Measurements from ENCODE around the gene RASL10B.

RASL10B gene

DNA sequence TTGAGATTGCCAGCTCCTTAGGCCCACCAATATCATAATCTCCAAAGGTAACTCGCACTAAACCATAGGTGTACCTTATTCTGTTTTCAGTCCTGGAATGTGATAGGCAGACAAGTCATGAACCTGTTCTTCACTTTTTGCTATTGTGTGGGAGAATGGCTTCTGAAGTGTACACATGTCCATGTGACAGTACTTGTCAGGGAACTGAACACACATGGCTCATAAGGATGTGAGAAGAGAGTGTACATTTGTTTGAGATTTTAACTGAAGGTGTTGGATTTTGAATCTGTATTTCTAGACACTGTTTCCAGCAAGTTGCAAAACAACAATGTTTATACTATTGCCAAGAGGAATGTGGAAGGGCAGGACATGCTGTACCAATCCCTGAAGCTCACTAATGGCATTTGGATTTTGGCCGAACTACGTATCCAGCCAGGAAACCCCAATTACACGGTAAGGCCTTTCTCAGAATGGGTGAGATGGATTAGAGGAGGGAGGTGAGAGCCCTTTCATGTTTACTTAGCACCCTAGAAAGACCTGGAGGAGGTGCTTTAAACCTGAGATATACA lies 14.5 kb upstream of the RASL10B start:
- no peak for DNase-seq (ENCODE audit: low read depth in 2 of 3, low spot score in 2 of 3)

DNA sequence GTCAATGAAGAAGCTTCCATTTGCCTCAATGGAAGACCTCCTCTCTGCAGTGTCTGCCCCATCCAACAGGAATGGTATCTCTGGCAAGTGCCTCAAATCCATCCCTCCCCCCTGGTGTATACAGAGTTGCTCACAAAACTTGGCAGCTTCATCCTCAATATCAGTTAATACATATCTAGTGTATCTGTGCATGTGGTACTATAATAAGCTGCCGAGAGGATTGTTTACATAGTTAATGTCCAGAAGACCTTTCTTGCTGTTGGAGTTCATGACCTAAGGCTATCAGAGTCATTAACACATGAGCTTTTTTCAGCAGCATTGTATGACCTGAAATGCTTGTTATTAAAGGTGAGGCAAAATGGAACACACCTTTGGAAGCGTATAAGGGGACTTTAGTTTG lies 14.0 kb upstream of the RASL10B start:
- DNase-seq (ENCODE audit: low read depth in 2 of 3, low spot score in 2 of 3), result no peak

DNA sequence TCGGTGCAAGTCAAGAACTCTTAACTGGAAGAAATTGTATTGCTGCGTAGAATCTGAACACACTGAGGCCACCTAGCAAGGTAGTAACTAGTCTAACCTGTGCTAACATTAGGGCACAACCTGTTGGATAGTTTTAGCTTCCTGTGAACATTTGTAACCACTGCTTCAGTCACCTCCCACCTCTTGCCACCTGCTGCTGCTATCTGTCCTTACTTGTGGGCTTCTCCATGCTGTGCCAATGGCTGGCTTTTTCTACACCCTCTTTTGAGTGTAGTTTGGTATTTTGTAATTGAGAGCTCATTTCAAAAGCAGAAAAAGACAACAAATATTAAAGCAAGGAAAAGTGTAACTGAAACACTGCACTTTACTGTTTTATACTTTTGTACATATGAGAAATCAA lies 7.7 kb upstream of the RASL10B start:
- DNase-seq (ENCODE audit: low read depth in 2 of 3, low spot score in 2 of 3), result no peak

DNA sequence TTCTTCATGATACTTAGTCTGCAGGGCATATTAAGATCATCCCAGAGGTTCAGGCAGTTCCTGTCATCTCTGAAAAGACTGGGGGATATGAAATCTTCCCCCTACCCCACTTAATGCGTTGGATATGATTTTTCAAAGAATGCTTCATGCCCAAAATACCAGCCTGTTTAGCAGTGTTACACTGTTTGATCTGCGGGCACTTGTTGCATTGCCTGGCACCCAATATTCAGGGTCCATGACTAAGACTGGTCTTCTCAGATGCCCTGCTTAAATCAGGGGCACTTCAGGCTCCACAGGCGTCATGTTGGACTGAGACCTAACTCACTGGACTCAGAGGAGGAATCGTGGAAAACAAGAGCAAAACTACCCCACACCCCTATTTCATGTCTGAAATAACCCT lies 6.4 kb upstream of the RASL10B start:
- DNase-seq (ENCODE audit: low read depth in 2 of 3, low spot score in 2 of 3), result no peak

DNA sequence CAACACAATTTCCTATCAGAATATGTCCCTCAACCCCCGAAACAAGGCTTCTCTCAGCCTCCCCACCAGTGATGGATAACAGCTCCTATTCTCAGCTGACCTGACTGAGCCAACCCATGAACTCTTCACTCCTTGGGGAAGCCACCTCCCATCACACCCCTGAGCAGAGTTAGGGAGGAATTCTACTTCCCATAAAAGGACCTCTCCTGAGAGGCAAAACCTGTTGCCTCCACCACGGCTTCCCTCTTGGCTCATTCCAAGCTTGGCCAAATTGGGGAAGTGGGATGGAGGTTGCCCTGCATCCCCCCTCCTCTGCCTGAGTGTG lies 5.7 kb upstream of the RASL10B start:
- no peak for DNase-seq (ENCODE audit: low read depth in 2 of 3, low spot score in 2 of 3)

DNA sequence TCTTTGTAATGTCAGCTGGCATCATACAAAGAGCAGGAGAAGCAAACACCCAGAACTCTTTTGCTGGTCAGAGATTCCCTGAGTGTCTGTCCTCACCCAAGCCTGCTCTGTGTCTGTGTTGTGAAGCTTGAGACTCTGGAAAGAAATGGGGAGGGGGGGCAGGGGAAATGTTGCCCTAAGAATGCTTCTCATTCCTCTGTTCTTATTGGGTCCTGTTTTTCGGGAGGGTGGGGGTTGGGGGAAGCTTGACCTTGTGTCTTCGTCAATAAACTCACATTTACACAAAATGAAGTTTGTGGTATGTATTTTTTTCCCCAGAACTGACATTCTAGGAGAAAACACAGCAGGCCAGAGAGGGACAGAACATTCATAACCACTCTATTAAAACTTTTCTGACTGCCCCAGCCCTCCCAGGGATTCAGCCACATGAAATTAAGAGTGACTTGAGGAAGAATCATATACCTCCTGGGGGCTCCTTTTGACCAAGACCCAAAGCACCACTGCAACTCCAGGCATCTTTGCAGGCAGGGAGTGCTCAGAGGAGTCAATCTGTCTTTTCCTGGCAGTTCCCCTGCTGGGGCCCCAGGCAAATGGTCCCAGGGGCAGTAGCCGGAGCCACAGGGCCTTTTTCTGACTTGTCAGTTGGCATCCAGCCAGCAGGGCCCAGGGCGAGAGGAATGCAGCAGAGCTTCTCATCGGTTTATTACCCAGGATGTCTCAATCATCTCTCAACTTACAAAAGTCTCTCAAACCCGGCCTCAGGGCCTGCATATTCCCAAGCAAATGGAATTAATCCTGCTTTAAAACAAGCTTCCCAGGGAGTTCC lies 5.1 kb upstream of the RASL10B start:
- no peak for DNase-seq (ENCODE audit: low read depth in 2 of 3, low spot score in 2 of 3)

DNA sequence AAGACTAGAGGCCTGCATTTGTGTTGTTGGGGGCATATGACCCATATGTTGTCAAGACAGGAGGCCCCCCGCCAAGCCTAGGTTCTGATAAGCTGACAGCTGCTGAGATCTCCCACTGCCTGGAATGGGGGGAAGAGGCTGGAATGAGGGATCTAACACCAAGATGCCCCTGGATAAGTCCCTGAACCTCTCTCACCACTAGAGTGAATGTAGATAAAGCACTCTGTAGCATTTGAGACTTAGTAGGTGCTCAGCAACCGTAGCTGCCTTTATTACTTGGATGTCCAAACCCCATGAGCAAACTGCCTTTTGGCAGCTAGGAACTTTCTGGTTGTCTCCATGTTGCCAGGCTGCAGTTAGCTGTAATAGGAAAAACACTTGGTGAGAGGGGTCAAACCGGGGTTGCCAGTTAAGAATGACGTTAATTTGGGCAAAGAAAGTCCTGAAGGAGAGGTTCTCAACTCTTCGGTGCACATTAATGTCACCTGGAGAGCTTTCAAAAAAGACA lies 4.4 kb upstream of the RASL10B start:
- no peak for DNase-seq (ENCODE audit: low read depth in 2 of 3, low spot score in 2 of 3)

DNA sequence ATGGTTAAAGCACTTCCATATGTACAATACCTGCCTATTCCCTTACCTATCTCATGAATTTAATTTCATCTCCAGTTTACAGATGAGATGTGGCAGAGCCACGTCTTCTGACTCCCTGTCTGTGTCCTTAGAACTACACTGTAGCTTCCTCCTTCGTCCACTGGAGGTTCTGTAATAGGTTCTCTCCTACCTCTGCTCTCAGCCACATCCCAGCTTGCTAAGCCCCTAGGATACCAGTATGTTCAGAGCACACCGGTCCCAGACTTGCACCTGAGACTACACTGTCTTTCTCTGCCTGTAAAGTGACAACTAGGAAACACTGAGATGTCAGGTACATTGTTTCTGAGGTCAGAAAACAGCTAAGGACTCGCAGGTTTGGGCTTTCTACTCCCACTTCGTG lies 3.8 kb upstream of the RASL10B start:
- DNase-seq (ENCODE audit: low read depth in 2 of 3, low spot score in 2 of 3), result no peak

DNA sequence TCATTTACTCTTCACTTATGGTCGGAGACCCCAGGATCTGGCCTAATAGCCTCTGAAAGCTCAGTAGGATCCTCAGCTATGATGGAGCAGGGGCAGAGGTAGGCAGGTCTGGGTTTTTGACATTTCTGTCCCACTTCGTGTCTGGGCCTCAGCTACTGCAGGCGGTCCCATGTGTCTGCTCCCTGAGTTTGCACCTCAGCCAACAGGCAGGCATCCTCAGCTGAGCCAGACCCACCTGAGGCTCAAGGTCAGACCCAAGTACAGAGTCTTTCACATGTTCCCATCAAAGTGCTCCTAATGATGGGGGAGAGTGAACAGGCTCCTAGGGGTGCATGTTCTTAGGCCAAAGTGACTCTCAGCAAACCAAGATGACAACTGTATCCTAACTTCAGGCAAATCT lies 2.9 kb upstream of the RASL10B start:
- DNase-seq (ENCODE audit: low read depth in 2 of 3, low spot score in 2 of 3), result no peak

DNA sequence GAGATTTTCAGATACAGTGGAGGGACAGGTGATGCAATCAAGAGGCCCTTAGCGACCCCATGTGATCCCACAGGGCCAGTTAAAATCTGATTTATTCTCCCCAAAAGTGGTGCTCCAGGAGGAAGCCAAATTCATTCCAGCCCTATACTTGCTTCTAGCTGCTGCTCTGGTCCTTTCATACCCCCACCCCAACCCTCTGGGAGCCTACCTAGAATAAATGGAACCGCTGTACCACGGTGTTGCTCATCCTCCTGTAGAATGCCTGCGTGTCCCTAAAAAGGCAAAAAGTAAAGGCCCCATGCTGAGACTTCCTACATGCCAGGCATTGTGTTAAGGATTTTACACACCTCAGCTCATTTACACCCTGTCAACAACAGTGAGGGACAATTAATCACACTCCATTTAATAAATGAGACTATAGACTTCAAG lies 2.0 kb upstream of the RASL10B start:
- DNase-seq (ENCODE audit: low read depth in 2 of 3, low spot score in 2 of 3), result no peak

DNA sequence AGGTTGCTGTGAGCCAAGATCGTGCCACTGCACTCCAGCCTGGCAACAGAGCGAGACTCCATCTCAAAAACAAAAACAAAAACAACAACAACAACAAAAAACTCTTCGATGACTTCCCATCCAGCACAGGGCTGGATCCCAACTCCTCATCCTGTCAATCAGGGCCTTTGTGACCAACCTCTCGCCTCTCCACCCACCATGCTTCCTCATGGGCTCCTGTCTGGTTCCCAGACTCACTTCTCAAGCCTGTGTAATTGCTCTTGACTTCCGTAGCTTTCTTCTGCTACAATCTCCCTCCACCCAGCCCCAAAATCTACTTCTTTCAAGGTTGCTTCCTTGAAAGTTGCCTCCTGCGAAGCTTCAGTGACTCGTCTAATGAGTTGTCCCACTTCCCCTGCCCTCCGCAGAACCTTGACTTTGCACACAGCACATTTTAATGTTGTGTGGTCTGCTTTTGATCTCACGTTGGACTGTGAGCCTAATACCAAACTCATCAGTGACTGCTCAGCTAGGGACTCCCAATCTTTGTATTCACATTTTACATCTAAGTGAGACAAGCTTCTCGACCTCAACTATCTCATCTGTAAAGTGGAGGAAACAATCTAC lies 936 bp upstream of the RASL10B start:
- no peak for DNase-seq (ENCODE audit: low read depth in 2 of 3, low spot score in 2 of 3)

DNA sequence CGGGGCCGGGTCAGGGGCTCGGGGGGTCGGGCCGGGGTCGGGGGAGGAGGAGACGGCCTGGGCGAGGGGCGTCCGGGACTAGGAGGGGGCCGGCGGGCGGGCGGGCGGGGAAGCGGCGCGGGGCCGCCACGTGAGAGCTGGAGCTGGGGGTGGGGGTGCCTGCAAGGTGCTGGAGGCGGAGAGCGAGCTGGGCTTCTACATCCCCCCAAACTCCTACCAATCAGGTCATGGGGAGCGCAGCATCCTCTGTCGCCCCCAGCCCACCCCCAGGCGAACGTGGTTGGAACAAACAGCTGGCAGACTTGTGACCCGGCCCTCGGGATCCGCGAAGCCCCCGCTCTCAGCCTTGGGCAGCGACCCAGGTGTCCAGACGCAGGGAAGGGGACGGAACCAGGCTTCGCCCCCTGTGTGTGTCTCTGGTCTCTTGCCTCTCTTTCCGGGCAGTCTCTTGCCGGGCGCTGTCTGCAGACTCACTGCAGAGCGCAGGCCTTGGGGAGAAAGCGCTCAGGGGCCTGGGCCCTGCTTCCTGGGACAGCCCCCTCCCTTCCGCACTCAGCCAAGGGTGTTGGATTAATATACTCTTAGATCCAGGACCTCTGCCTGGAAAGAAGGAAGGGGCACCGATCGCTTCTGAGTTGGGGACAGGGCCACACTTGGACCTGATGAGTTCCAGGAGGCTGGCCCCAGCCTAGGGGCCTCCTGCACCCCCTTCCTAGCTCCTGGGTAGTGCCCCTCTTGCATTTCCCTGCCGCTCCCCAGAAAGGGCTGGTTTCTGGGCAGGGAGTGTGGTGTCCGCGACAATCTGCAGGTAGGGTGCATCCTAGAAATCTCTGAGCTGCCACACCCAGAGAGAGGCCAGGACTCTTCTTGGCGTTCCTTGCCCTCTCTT lies 722 bp downstream of the RASL10B start:
- DNase-seq (ENCODE audit: low read depth in 2 of 3, low spot score in 2 of 3), result no peak

DNA sequence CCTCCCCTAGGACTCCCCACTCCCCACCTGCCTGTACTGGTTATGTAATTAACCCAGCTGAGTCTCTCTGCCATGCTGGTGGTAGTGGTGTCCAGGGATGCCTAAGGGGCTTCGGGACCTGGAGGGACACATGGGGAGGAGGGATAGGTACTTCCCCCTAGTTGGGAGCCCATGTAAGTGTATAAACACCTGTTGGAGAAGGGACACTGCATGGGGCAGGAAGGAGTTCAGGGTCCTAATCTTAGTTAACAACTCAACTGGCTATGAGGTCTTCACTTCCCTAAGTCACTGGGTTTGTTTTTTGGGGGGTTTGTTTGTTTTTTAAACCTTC lies 1.3 kb downstream of the RASL10B start:
- DNase-seq (ENCODE audit: low read depth in 2 of 3, low spot score in 2 of 3), result no peak

DNA sequence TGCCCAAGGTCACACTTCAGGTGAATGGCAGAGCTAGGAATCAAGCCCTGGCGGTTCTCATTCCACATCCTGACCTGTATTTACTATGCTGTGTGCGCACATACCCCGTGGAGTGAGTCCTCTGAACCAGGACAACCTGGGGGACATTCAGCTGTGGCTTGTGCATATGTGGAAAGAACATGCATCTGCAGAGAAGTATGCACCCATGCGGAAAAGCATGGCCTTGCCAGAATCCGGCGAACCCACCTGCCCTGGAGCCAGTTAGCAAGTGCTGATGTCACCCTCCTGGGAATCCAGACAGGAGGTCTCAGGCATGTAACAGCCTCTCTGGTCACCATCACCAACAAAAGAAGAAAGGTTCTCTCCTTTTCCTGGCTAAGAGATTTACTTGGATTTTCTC lies 1.9 kb downstream of the RASL10B start:
- no peak for DNase-seq (ENCODE audit: low read depth in 2 of 3, low spot score in 2 of 3)

DNA sequence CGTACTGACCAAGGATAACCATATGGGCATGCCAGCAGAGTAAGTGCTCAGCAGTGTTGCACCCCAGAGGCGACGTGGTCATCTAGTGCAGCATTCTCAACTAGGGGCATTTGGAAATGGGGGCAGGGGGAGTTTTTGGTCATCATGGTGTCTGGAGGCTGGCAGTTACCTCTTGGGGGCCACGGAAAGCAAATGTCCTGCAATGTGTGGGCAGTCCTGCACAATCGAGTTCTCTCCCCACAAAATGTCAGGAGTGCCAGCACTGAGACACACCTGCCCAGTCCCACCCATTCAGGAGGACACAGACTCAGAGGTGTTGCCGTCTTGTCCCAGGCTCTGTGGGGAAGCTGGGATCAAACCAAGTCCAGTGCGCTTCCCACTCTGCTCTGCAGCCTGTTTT lies 3.0 kb downstream of the RASL10B start:
- no peak for DNase-seq (ENCODE audit: low read depth in 2 of 3, low spot score in 2 of 3)

DNA sequence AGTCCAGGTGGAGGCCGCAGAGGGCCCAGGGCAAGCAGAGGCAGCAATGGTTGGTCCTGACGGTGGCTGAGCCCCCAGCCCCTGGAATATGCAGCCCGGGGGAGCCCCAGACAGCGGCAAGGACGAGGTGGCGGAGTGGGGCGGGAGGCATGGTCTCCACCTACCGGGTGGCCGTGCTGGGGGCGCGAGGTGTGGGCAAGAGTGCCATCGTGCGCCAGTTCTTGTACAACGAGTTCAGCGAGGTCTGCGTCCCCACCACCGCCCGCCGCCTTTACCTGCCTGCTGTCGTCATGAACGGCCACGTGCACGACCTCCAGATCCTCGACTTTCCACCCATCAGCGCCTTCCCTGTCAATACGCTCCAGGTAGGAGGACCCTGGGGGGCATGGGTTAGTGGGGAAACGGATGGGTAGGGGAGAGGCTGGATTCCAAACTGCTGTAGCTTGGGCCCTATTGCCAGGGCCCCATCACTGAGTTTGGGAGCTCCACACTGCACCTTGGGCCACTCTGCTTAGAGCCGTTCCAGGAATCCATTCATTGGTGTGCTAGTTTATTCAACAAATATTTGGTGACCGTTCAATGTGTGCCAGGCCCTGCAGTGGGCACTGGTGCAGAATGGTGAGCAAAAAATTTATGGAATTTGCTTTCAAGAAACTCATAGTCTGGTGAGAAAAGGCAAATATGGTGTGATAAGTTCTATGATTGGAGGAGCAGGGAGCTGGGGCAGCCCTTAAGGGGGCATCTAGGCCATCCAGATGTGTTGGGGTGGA lies 3.8 kb downstream of the RASL10B start:
- no peak for DNase-seq (ENCODE audit: low read depth in 2 of 3, low spot score in 2 of 3)

DNA sequence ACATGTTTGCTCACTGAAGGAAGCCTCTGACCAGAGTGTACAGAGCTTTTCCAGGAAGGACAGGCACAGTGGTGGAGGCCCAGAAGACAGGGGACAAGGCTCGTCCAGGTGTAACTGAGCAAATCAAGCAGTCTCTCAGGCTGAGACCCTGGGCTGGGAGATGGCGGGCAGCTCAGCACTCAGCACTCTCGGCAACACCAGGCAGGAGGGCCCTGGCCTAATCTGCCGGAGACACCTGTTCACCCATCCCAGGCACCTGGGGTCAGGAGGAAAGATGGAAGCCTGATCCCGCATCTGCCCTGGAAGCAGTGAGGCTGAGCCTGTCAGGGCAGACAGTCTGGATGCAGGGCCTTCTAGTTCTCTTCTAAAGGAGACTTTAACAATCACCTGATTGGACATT lies 4.8 kb downstream of the RASL10B start:
- no peak for DNase-seq (ENCODE audit: low read depth in 2 of 3, low spot score in 2 of 3)

DNA sequence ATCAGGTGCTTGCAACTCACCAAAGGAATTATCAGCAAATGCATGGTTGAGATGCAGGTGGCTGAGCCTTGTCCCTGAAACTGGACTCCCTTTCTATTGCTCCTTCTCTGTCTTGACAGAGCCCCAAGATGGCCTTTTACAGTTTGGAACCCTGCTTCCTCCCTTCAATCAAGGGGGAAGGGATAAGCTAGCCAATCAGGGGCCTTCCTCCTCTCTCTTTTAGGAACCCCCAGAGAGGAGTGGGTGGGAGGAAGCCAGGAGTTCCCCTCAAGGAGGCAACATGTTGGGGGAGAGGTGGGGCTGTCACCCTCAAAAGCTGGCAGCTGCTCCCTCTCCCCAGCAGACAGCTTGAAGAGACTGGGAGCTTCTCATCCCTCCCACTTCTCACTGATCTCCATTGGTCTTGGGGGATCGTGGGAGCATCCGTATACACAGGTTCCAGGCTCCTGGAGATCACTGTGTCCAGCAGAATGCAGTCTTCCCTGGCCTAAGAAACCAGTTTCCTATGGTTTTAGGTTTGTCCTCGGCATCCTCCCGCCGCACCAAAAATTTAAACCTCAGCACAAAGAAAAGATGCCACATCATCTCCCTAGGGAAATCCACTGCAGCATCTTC lies 7.2 kb downstream of the RASL10B start:
- no peak for DNase-seq (ENCODE audit: low read depth in 2 of 3, low spot score in 2 of 3)

DNA sequence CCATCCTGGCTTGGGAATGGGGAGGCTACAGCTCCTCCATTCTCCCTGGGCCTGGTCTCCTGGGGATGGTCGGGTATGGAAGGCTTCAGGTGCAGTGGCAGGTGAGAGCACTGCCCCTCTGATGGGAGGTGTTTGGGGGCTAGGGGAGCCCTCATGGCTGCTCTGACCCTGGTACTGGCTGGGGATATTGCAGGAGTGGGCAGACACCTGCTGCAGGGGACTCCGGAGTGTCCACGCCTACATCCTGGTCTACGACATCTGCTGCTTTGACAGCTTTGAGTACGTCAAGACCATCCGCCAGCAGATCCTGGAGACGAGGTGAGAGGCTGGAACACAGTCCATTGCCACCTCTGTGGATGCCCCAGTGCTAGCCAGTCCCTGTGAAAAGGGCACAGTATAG lies 8.8 kb downstream of the RASL10B start:
- no peak for DNase-seq (ENCODE audit: low read depth in 2 of 3, low spot score in 2 of 3)

Measured in activated CD8-positive, alpha-beta memory T cell treated with anti-CD3 and anti-CD28 coated beads for 48 hours (primary cell).